OCI-LY7 (cell line): Measurements from ENCODE around the gene LAMA3. TPM values are rescaled to one million over a fixed set of nuclear protein-coding genes. Genes with fewer than 3 reads are reported as not detected.

Source experiments
- BruUV-seq: library from RNA; stranded (reverse); fragments of 400-500 nt; replicated peaks from 2 replicates; lab custom pipeline; 2021; lab: Mats Ljungman, UMichigan
- CTCF ChIA-PET: fragments of 300-600 bp; sonication (Branson Sonifier 250); formaldehyde crosslinking; loops from one replicate; lab custom pipeline; 2022; ENCODE audit warnings: antibody characterized with exemption; ENCODE audit not compliant: unreplicated experiment; lab: Charles Lee
- POLR2A ChIA-PET: fragments of 300-600 bp; sonication (Branson Sonifier 250); formaldehyde crosslinking; loops from one replicate; lab custom pipeline; 2022; ENCODE audit warnings: antibody characterized with exemption; lab: Charles Lee
- DNase-seq: peaks from one replicate; pipeline ENCODE4 v3.0.0-alpha.2; 2015; ENCODE audit warnings: low spot score
- H2AFZ ChIP-seq: fragments of 200-600 bp; sonication (generic), shearing (Covaris generic); 2 replicates; pipeline ENCODE4 v1.6.1; 2014; ENCODE audit warnings: mild to moderate bottlenecking, antibody characterized with exemption, low read length, moderate library complexity
- H3K27ac ChIP-seq: fragments of 200-600 bp; sonication (generic); 2 replicates; pipeline ENCODE4 v1.5.1; 2014; ENCODE audit warnings: mixed run types, low read depth, mild to moderate bottlenecking, moderate library complexity, low read length, inconsistent platforms; ENCODE audit not compliant: poor library complexity, severe bottlenecking
- H3K36me3 ChIP-seq: fragments of 200-600 bp; sonication (generic); 2 replicates; pipeline ENCODE4 v1.6.1; 2014; ENCODE audit warnings: mild to moderate bottlenecking, antibody characterized with exemption, low read length, moderate library complexity, mixed read lengths; ENCODE audit not compliant: insufficient read depth
- H3K4me1 ChIP-seq: fragments of 200-600 bp; sonication (generic); 2 replicates; pipeline ENCODE4 v1.5.1; 2014; ENCODE audit warnings: mild to moderate bottlenecking, low read length; ENCODE audit not compliant: insufficient read depth, poor library complexity, severe bottlenecking
- H3K4me2 ChIP-seq: fragments of 200-600 bp; sonication (generic); 2 replicates; pipeline ENCODE4 v1.6.1; 2014; ENCODE audit warnings: mild to moderate bottlenecking, low read length
- H3K4me3 ChIP-seq: fragments of 200-600 bp; sonication (generic); 2 replicates; pipeline ENCODE4 v1.5.1; 2014; ENCODE audit warnings: mild to moderate bottlenecking, low read depth, low read length; ENCODE audit not compliant: poor library complexity, severe bottlenecking
- H3K79me2 ChIP-seq: fragments of 200-600 bp; sonication (generic); 2 replicates; pipeline ENCODE4 v1.6.1; 2016; ENCODE audit warnings: low read depth, mild to moderate bottlenecking, low read length, moderate library complexity, mixed read lengths; ENCODE audit not compliant: insufficient read depth
- H3K9me2 ChIP-seq: fragments of 200-600 bp; sonication (generic); 2 replicates; pipeline ENCODE4 v1.6.1; 2016; ENCODE audit warnings: mild to moderate bottlenecking, low read length, mixed read lengths; ENCODE audit not compliant: insufficient read depth
- H3K9me3 ChIP-seq: fragments of 200-600 bp; sonication (generic); 2 replicates; pipeline ENCODE4 v1.6.1; 2014; ENCODE audit warnings: mild to moderate bottlenecking, mixed run types, low read length, mixed read lengths
- H4K20me1 ChIP-seq: fragments of 200-600 bp; sonication (generic); 2 replicates; pipeline ENCODE4 v1.6.1; 2014; ENCODE audit warnings: mild to moderate bottlenecking, antibody characterized with exemption, low read length, moderate library complexity, mixed read lengths; ENCODE audit not compliant: insufficient read depth
- CTCF ChIP-seq: fragments of 200-600 bp; sonication (generic); conservative IDR thresholded peaks from 2 replicates; pipeline ENCODE4 v1.5.1; 2014; ENCODE audit warnings: mild to moderate bottlenecking, antibody characterized with exemption, low read length, moderate library complexity, mixed read lengths
- EZH2phosphoT487 ChIP-seq: fragments of 200-600 bp; sonication (generic); IDR thresholded peaks from 2 replicates; pipeline ENCODE4 v1.6.1; 2018; ENCODE audit warnings: low read depth, borderline replicate concordance, mild to moderate bottlenecking, mixed run types, antibody characterized with exemption, low read length, moderate library complexity, mixed read lengths
- intact Hi-C: fragments of 100-400 bp; cut with micrococcal nuclease; formaldehyde crosslinking; loops from one replicate; pipeline ENCODE4 v1.10.0; 2022; ENCODE audit not compliant: unreplicated experiment
- total RNA-seq, 2 experiments: library from RNA; depleted of rRNA in 1 of 2; stranded (reverse); fragments of >200 nt in 1 of 2; shearing (Covaris generic) in 1 of 2; gene quantifications; 2 replicates each; pipeline ENCODE4 v1.2.3, GENCODE V29; 2014 to 2022

Gene LAMA3
- total RNA-seq, 2 experiments from 2014 or later, result 0.16 to 1.6 TPM

DNA sequence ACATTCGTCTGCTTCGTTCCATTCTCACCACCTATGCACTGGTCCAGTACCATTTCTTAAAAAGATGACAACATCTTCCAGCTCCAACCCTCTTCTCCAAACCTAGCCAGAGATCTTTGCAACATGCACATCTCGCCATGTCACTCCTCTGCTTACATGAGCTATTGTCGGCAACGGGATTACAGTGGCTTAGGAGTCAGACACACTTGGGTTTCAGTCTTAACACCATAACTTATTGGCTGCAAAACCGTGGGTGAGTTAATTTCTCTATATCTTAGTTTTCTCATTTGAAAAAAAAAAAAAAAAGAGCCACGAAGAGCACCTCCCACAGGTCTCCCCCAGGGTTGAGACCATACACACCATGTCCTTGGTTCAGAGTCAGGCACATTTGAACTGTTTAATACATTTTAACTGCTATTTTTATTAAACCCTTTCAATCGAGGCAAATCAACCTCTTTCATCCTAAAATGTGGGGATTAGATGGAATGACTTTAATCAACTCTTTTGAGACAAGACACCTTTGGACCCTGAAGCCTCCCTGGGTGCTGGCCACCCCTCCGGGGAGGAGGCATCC lies 27.4 kb upstream of the LAMA3 start:
- intact Hi-C loops, result no loop called here
- H3K4me3 ChIP-seq, result no peak overlapping the region
- no TSS peak for BruUV-seq
- ChIA-PET CTCF (no interaction called here), POLR2A (no interaction called here)
- DNase-seq, result no peak
- H3K9me2 ChIP-seq, result no peaks in the 10 kb centered on the region
- H4K20me1 ChIP-seq, result no peaks in the 10 kb centered on the region
- no peak overlapping the region for H3K27ac ChIP-seq
- TF ChIP-seq CTCF (no peak), EZH2phosphoT487 (no peak)
- H2AFZ ChIP-seq, result no peak overlapping the region
- no peaks in the 10 kb centered on the region for H3K4me1 ChIP-seq
- H3K36me3 ChIP-seq, result no peaks in the 10 kb centered on the region
- no peaks in the 10 kb centered on the region for H3K79me2 ChIP-seq
- no peak overlapping the region for H3K4me2 ChIP-seq
- no peaks in the 10 kb centered on the region for H3K9me3 ChIP-seq

GRCh38 chr18:23662309-23663263 lies 26.7 kb upstream of the LAMA3 start, which contains the start of gene ANKRD29:
Gene ANKRD29, minus strand, starts transcription at chr18:23662911. Its CDS starts 181 bp downstream, at chr18:23662730.
- no peaks in the 10 kb centered on the region for H3K9me2 ChIP-seq
- no peak for DNase-seq
- no peak within 1 kb of the TSS for H3K4me3 ChIP-seq
- no peaks in the 10 kb centered on the region for H3K36me3 ChIP-seq
- no peak within 1 kb of the TSS for H2AFZ ChIP-seq
- no peak within 1 kb of the TSS for H3K4me2 ChIP-seq
- no peak within 1 kb of the TSS for H3K27ac ChIP-seq
- intact Hi-C loops, result no loop called here
- H3K4me1 ChIP-seq, result no peaks in the 10 kb centered on the region
- H3K9me3 ChIP-seq, result no peaks in the 10 kb centered on the region
- no peaks in the 10 kb centered on the region for H3K79me2 ChIP-seq
- ChIA-PET POLR2A (no interaction called here), CTCF (no interaction called here)
- no peak for TF ChIP-seq CTCF
- no peak for TF ChIP-seq EZH2phosphoT487
- BruUV-seq, result no TSS peak
- no peaks in the 10 kb centered on the region for H4K20me1 ChIP-seq
